Mesenchymal stem cell (in vitro differentiated cells and primary cell): ENCODE data around the gene PROCA1.
A peak's percentile ranks its signal among the peaks of the same experiment; 100 is the strongest.

Experiments used
- DNase-seq: peaks from one replicate; pipeline ENCODE4 v3.0.0-alpha.2; 2013
- H2AFZ ChIP-seq: one replicate; pipeline ENCODE4 v1.6.1; 2013; ENCODE audit warnings: low read depth, mild to moderate bottlenecking, control low read depth, inconsistent platforms, low read length, moderate library complexity
- H2AK5ac ChIP-seq: 2 replicates; pipeline ENCODE4 v1.6.1; 2013; ENCODE audit warnings: low read length, moderate library complexity, mild to moderate bottlenecking, inconsistent platforms; ENCODE audit not compliant: severe bottlenecking
- H2BK120ac ChIP-seq: one replicate; pipeline ENCODE4 v1.6.1; 2013; ENCODE audit warnings: low read depth, mild to moderate bottlenecking, inconsistent platforms, low read length, moderate library complexity
- H2BK12ac ChIP-seq, 2 experiments: one replicate each; pipeline ENCODE4 v1.6.1; 2013; ENCODE audit warnings: inconsistent platforms in 2 of 2, low read length in 2 of 2, mild to moderate bottlenecking in 2 of 2, moderate library complexity in 2 of 2, control low read depth in 1 of 2
- H2BK15ac ChIP-seq: one replicate; pipeline ENCODE4 v1.6.1; 2013; ENCODE audit warnings: mild to moderate bottlenecking, low read depth, inconsistent platforms; ENCODE audit not compliant: poor library complexity, severe bottlenecking
- H2BK5ac ChIP-seq: 2 replicates; pipeline ENCODE4 v1.6.1; 2013; ENCODE audit warnings: low read depth, mild to moderate bottlenecking, low read length, control low read depth, inconsistent platforms; ENCODE audit not compliant: poor library complexity, severe bottlenecking
- H3K14ac ChIP-seq, 2 experiments: one replicate each; pipeline ENCODE4 v1.6.1; 2013; ENCODE audit warnings: inconsistent platforms in 2 of 2, low read length in 2 of 2, control low read depth in 1 of 2, mild to moderate bottlenecking in 1 of 2, moderate library complexity in 1 of 2
- H3K18ac ChIP-seq, 2 experiments: one replicate each; pipeline ENCODE4 v1.6.1; 2013; ENCODE audit warnings: inconsistent platforms in 2 of 2, low read length in 2 of 2, control low read depth in 1 of 2, low read depth in 1 of 2, mild to moderate bottlenecking in 1 of 2
- H3K23ac ChIP-seq, 2 experiments: one replicate each; pipeline ENCODE4 v1.6.1; 2013; ENCODE audit warnings: inconsistent platforms in 2 of 2, low read length in 2 of 2, mild to moderate bottlenecking in 2 of 2, moderate library complexity in 2 of 2, control low read depth in 1 of 2
- H3K27ac ChIP-seq: 2 replicates; pipeline ENCODE4 v1.5.1; 2013; ENCODE audit warnings: mild to moderate bottlenecking, moderate library complexity, low read length, control low read depth, inconsistent platforms; ENCODE audit not compliant: poor library complexity, severe bottlenecking
- H3K27me3 ChIP-seq, 2 experiments: 2 replicates each; pipeline versions ENCODE4 v1.6.1 to v1.7.0; 2013; ENCODE audit warnings: low read length in 2 of 2, mild to moderate bottlenecking in 2 of 2, moderate library complexity in 2 of 2, control low read depth in 1 of 2, inconsistent platforms in 1 of 2; ENCODE audit not compliant: control insufficient read depth in 1 of 2, insufficient read depth in 1 of 2
- H3K36me3 ChIP-seq, 2 experiments: 2 replicates each; pipeline versions ENCODE4 v1.6.1 to v1.7.0; 2013; ENCODE audit warnings: low read length in 2 of 2, control low read depth in 1 of 2, inconsistent platforms in 1 of 2, low read depth in 1 of 2, mild to moderate bottlenecking in 1 of 2; ENCODE audit not compliant: insufficient read depth in 2 of 2, control insufficient read depth in 1 of 2
- H3K4ac ChIP-seq, 2 experiments: one replicate each; pipeline ENCODE4 v1.6.1; 2013; ENCODE audit warnings: inconsistent platforms in 2 of 2, low read length in 2 of 2, mild to moderate bottlenecking in 2 of 2, moderate library complexity in 2 of 2, control low read depth in 1 of 2, low read depth in 1 of 2
- H3K4me1 ChIP-seq: 2 replicates; pipeline ENCODE4 v1.6.1; 2013; ENCODE audit warnings: low read depth, low read length, control low read depth; ENCODE audit not compliant: control insufficient read depth, insufficient read depth
- H3K4me2 ChIP-seq: 2 replicates; pipeline ENCODE4 v1.6.1; 2013; ENCODE audit warnings: low read length, mild to moderate bottlenecking, inconsistent platforms; ENCODE audit not compliant: poor library complexity, severe bottlenecking
- H3K4me3 ChIP-seq, 2 experiments: 2 replicates each; pipeline versions ENCODE4 v1.5.1 to v1.7.0; 2013; ENCODE audit warnings: low read length in 2 of 2, mild to moderate bottlenecking in 2 of 2, control low read depth in 1 of 2, low read depth in 1 of 2; ENCODE audit not compliant: insufficient read depth in 1 of 2
- H3K79me1 ChIP-seq: replicated peaks from 2 replicates; pipeline ENCODE4 v1.6.1; 2013; ENCODE audit warnings: mild to moderate bottlenecking, control low read depth, low read length, inconsistent platforms; ENCODE audit not compliant: poor library complexity, severe bottlenecking
- H3K9ac ChIP-seq: 2 replicates; pipeline ENCODE4 v1.7.0; 2013; ENCODE audit warnings: mild to moderate bottlenecking, low read length, moderate library complexity
- H3K9me3 ChIP-seq: 2 replicates; pipeline ENCODE4 v1.7.0; 2013; ENCODE audit warnings: mild to moderate bottlenecking, low read length; ENCODE audit not compliant: control insufficient read depth
- H4K8ac ChIP-seq: one replicate; pipeline ENCODE4 v1.6.1; 2013; ENCODE audit warnings: inconsistent platforms, mild to moderate bottlenecking, low read length, moderate library complexity
- H4K91ac ChIP-seq: one replicate; pipeline ENCODE4 v1.6.1; 2013; ENCODE audit warnings: mild to moderate bottlenecking, low read length, inconsistent platforms
- WGBS: methylation state at CpG from one replicate; pipeline ENCODE4 v1.1.7; 2013; ENCODE audit warnings: mixed read lengths; 5-methylcytosine and 5-hydroxymethylcytosine counted together

PROCA1 gene

DNA sequence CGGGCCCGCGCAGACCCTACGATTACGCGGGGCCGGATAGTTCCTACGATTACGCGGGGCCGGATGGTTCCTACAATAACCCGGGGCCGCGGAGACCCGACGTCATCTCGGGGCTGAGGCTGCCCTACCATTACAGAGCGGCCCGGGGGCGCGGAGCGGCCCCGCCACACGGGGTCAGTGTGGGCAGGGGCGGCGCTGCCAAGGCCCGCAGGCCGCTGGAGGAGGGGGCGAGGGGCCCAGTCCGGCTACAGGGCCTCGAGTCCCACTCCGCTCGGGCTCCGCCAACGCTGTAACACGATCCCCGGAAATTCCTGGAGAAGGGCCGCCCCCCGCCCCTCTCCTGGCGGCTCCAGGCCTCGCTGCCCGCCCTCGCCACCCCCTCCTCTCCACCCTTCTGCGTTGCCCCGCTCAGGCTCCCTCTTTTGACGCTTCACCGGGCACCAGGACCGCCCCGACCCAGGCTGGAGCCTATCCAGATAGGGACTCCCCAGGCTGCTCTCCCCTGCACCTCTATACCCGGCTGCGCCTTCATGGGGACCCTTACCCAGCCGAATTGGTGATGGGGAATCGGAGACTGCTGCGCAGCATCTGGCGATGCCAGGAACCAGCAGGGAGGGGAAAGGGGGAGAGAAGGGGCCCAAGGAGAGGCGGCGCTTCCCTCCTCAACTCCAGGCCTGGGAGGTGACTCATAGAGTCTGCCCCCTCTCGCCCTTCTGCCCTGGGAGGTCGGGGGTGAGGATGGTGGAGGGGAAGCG is 6.1 kb upstream of the PROCA1 start, which contains the start of gene RAB34:
TSS of gene RAB34 (minus strand) at position 291 of the 755 bp plus-strand sequence. CDS start 602 bp downstream, outside the sequence.
- peak within 1 kb of the TSS; percentile 85 to 90 for H2BK12ac ChIP-seq
- peaks cover 21% of the 10 kb centered on the region for H3K4me1 ChIP-seq
- peak; percentile 94 for DNase-seq
- H3K9ac ChIP-seq: peak within 1 kb of the TSS; percentile 95
- peak within 1 kb of the TSS; percentile 88 for H4K91ac ChIP-seq
- H2BK5ac ChIP-seq: peak within 1 kb of the TSS; percentile 99
- H3K14ac ChIP-seq: peak within 1 kb of the TSS in 1 of 2 experiments; percentile 93
- H2BK120ac ChIP-seq: peak within 1 kb of the TSS; percentile 65
- H2BK15ac ChIP-seq: peak within 1 kb of the TSS; percentile 87
- H3K27ac ChIP-seq: peak within 1 kb of the TSS; percentile 98
- H3K79me1 ChIP-seq: peaks cover 10% of the 10 kb centered on the region
- peak within 1 kb of the TSS; percentile 73 to 99 for H3K4me3 ChIP-seq
- peak within 1 kb of the TSS; percentile 88 to 97 for H3K4ac ChIP-seq
- H3K9me3 ChIP-seq: no peaks in the 10 kb centered on the region
- peak within 1 kb of the TSS; percentile 78 for H2AK5ac ChIP-seq
- no peaks in the 10 kb centered on the region for H3K27me3 ChIP-seq
- H3K36me3 ChIP-seq: peaks cover 41 to 48% of the 10 kb centered on the region in 2 experiments
- H3K18ac ChIP-seq: peak within 1 kb of the TSS; percentile 96 to 98
- peak within 1 kb of the TSS; percentile 93 for H4K8ac ChIP-seq
- peak within 1 kb of the TSS; percentile 60 for H2AFZ ChIP-seq
- peak within 1 kb of the TSS; percentile 46 to 67 for H3K23ac ChIP-seq
- H3K4me2 ChIP-seq: peak within 1 kb of the TSS; percentile 78
- WGBS: 2% methylated on average over 48 of the region's 60 CpGs

DNA sequence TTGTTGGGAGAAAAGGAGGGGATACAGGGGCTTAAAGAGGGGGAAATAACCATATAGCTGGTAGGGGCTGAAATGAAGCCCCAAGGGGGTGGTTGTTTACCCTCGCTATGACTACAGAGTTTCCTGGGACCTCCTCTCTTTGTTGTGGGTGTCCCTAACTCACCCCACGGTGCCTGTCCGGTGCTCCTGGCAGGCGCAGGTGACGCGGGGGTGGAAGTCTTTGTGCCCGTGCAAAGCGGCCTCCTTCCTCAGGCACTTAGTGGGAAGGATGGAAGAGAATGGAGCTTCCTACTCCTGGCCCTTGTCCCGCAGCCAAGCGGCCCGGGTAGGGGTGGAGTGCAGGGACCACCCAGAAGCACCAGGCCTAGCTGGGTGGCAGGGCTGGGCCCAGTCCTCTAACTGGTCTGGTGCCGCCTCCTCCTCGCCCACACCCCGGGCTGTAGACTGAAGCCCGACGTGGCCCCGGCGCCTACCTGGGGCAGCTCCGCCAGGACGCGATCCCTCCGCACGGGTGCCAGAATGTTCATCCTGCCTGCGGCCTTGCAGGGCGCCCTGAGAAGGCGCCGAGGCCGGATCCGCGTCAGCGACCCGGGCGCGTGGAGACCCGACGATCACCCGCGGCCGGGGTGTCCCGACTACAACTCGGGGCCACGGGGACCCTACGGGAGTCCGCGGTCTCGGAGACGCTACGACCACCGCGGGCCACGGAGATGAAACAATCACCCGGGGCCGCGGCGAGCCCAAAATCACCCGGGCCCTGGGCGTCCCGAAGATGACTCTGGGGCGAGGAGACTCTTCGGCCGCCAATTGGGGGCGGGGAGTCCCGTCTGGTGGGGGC is 5.3 kb upstream of the PROCA1 start:
- Histone ChIP-seq H3K79me1 (peaks cover 11% of the 10 kb centered on the region), H3K18ac (peak overlapping the region; percentile 96)
- DNase-seq: peak; percentile 62

DNA sequence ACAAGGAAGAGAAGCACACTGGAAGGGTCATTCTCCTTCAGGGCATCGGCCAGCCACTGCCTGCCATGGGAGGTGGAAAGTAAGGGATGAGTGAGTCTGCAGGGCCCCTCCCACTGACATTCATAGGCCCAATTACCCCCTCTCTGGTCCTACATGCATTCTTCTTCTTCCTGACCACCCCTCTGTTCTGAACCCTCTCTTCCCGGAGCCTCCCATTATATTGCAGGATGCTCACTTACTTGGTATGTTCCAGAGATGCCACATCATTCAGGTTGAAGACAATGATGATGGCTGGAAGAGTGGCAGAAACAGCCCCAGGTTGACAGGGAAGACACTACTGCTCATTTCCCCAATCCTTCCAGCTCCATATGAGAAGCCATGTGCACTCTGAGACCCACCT is 3.5 kb upstream of the PROCA1 start:
- no peak overlapping the region for H3K9ac ChIP-seq

More for the DNA sequence above, 5.3 kb upstream of the PROCA1 start:
- H3K4me1 ChIP-seq: peaks cover 21% of the 10 kb centered on the region
- peak overlapping the region; percentile 85 for H2BK5ac ChIP-seq
- H2BK120ac ChIP-seq: peak overlapping the region; percentile 65
- WGBS: 1% methylated on average over 63 of the region's 63 CpGs
- H3K9ac ChIP-seq: peak overlapping the region; percentile 95
- H3K4me2 ChIP-seq: peak overlapping the region; percentile 78
- peak overlapping the region; percentile 42 for H2AK5ac ChIP-seq
- H4K8ac ChIP-seq: peak overlapping the region; percentile 52
- H3K27ac ChIP-seq: peak overlapping the region; percentile 78
- H3K23ac ChIP-seq: peak overlapping the region in 1 of 2 experiments; percentile 46
- H3K4me3 ChIP-seq: peak overlapping the region; percentile 73 to 99
- H2BK15ac ChIP-seq: peak overlapping the region; percentile 73
- peak overlapping the region; percentile 30 for H2AFZ ChIP-seq
- peaks cover 41 to 45% of the 10 kb centered on the region in 2 experiments for H3K36me3 ChIP-seq
- H4K91ac ChIP-seq: peak overlapping the region; percentile 40
- no peaks in the 10 kb centered on the region for H3K9me3 ChIP-seq
- peak overlapping the region in 1 of 2 experiments; percentile 93 for H3K14ac ChIP-seq
- H3K4ac ChIP-seq: peak overlapping the region; percentile 49 to 95
- peak overlapping the region in 1 of 2 experiments; percentile 37 for H2BK12ac ChIP-seq
- H3K27me3 ChIP-seq: no peaks in the 10 kb centered on the region

More for the DNA sequence above, 3.5 kb upstream of the PROCA1 start:
- peaks cover 34 to 38% of the 10 kb centered on the region in 2 experiments for H3K36me3 ChIP-seq
- H2BK5ac ChIP-seq: no peak overlapping the region
- H3K4me1 ChIP-seq: peaks cover 28% of the 10 kb centered on the region
- H3K4me3 ChIP-seq: no peak overlapping the region
- no peak overlapping the region for H3K27ac ChIP-seq
- no peak overlapping the region for H3K18ac ChIP-seq
- H4K8ac ChIP-seq: no peak overlapping the region
- H2BK15ac ChIP-seq: no peak overlapping the region
- no peak overlapping the region for H4K91ac ChIP-seq
- H2BK120ac ChIP-seq: no peak overlapping the region
- no peak overlapping the region for H3K4me2 ChIP-seq
- no peak overlapping the region for H3K4ac ChIP-seq
- WGBS: 100% methylated on average over 1 of the region's 2 CpGs
- no peak overlapping the region for H3K14ac ChIP-seq
- no peak overlapping the region for H2BK12ac ChIP-seq
- no peaks in the 10 kb centered on the region for H3K9me3 ChIP-seq
- peaks cover 11% of the 10 kb centered on the region for H3K79me1 ChIP-seq
- H2AK5ac ChIP-seq: no peak overlapping the region
- H3K23ac ChIP-seq: no peak overlapping the region
- no peaks in the 10 kb centered on the region for H3K27me3 ChIP-seq
- no peak overlapping the region for H2AFZ ChIP-seq
- DNase-seq: no peak
